Activated CD4-positive, alpha-beta T cell treated with anti-CD3 and anti-CD28 coated beads, Interleukin-2, amount 50 U/mL, for 24 hours (primary cell): ENCODE measurements around the gene FAM163B.

Experiments used
- DNase-seq, 2 donors: peaks; one replicate each; pipeline ENCODE4 v3.0.0-alpha.2; 2020; ENCODE audit warnings: low read depth in 1 of 2, low spot score in 1 of 2

FAM163B gene

GRCh38 chr9:133618726-133619125, 9.5 kb upstream of the FAM163B start:
- no peak for DNase-seq

- DNase-seq, result no peak
Observed at GRCh38 chr9:133616643-133617405, 7.6 kb upstream of the FAM163B start.

DNA sequence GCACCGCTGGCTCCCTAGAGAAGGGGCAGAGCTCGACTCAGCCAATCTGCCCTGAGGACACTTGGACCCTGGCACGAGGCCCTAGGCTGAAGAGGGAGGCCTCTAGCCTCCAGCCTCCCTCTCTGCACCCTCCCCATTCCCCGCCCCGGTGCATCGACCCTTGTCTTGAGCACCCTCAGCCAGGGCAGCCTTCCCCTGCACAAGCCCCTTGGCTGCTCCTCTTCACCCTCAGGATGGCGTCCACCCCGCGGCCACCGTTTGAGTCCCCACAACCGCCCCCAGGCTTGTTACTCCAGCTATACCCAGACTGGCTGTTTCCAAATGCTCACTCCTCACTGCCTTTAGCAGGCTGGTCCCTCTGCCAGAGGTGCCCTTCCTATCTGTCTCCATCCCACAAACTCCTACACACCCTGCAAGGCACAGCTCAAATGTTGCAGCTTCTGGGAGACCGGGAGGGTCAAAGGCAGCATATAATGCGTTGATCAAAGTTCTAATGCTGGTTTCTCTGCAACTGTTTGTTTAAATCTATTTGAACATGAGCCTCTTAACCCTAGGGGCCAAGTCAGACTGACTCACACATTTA, 6.5 kb upstream of the FAM163B start:
- DNase-seq, result no peak

GRCh38 chr9:133615186-133615585, 6.0 kb upstream of the FAM163B start:
- no peak for DNase-seq

- DNase-seq, result no peak
Observed at GRCh38 chr9:133614678-133615077, 5.5 kb upstream of the FAM163B start.

GRCh38 chr9:133614056-133614455, 4.9 kb upstream of the FAM163B start:
- DNase-seq, result no peak

GRCh38 chr9:133613432-133613831, 4.2 kb upstream of the FAM163B start:
- DNase-seq, result no peak

DNA sequence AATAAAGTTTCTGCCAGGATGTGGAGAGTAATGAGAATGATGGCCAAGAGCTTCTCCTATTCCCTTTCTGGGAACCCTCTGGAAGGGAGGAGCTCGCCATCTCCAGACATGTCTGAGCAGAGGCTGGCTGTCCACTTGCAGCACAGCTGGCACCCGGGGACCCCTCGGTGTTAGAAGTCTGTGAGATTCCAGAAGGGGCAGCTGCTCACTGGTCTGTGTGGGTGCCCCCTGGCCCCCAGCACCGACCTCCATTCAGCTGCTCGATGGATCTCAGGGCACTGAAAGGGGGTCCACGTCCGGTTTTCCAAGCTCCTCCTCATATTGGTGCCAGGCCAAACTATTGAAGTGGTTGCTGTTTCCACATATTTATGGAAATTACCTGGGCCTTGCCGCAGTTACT, 3.6 kb upstream of the FAM163B start:
- DNase-seq, result no peak

- DNase-seq, result no peak
Observed at GRCh38 chr9:133612051-133612450, 2.9 kb upstream of the FAM163B start.

- no peak for DNase-seq
Observed at GRCh38 chr9:133610845-133611244, 1.7 kb upstream of the FAM163B start.

DNA sequence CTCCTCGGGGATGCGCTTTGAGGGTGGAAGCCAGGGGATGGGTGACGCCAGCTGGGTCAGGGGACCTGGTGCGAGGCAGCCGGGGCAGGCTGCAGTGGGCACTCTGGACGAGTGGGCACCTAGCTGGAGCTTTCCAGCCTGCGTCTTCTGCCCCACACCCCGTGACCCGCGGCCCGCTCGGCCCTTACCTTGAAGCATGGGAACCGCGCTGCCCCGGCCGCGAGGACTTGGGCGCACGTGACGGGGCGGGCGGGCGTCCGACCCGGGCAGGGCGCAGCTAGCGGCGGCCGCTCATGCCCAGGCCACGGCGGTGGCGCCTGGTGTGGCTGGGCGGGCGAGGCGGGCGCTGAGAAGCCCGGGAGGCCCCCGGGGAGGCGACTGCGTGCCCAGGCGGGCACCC, 300 bp downstream of the FAM163B start:
- no peak for DNase-seq

GRCh38 chr9:133608382-133608781, 807 bp downstream of the FAM163B start:
- no peak for DNase-seq

DNA sequence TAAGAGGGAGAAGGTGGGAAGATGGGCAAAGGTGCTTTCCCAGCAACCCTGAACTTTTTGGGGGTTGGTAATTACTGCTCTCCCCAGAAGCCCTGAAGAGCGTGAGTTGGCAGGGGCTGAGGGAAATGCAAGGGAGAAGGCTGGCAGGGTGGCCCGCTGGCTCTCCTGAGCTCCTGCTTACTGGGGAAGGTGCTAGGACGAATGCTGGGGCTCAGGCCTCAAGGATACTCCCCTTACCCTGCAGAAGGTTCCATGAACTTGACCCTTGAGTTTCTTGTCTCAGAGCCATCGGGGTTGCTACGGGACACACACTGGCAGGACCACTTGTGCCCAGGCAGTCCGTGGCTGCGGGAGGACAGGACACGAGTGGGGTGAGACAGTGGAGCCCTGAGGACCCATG, 1.2 kb downstream of the FAM163B start:
- no peak for DNase-seq

- DNase-seq, result no peak
Observed at GRCh38 chr9:133607381-133607780, 1.8 kb downstream of the FAM163B start.

DNA sequence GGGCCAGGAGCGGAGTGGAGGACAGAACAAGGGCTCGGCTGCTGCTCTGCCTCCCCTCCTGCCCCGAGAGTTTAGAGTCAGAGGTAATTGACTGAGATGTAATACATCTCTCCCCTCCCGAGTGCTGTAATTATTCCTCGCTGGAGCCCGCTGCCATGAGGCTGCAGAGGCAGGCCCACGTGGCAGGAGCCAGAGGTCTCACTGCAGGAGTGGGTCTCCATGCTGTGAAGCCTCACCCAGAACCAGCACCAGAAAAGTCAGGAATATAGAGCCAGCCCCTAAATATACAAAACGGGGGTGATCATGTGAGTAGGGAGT, 2.5 kb downstream of the FAM163B start:
- no peak for DNase-seq

DNA sequence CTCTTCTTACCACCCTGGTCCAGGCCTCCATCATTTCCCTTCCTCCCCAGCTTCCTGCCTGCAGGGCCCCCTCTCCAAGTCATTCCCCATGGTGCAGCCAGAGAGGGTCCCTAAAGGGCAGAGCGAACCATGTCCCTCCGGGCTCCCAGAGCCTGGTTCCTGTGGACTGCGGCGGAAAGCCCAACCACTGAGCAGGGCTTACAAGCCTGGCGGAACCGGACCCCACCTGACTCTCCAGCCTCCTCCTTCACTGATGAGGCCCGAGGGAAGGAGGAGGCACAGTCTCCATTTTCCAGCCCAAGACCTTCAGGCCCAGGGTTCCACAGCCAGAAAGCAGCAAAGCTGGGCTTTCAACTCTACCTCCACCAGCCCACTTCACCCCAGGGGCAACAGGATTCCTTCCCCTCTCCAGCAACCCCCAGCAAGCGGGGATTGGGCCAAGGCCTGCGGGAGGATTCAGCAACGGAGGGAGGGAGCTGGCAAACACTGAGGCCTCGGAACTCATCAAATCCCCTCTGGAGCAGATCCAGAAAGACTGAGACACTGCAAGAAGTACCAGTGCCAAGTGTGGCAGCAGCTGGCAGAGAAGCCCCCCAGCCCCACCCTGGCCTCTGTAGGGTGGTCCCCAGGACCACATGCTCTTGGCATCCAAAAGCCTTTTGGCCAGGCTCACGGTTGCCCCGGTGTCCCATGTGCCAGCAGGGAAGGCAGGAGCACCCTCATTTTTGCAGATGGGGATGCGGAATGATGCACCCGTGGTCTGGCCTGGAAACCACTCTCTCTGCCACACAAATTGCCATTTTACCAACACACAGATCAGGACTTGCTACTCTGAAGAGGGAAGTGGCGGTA, 3.1 kb downstream of the FAM163B start:
- no peak for DNase-seq

DNA sequence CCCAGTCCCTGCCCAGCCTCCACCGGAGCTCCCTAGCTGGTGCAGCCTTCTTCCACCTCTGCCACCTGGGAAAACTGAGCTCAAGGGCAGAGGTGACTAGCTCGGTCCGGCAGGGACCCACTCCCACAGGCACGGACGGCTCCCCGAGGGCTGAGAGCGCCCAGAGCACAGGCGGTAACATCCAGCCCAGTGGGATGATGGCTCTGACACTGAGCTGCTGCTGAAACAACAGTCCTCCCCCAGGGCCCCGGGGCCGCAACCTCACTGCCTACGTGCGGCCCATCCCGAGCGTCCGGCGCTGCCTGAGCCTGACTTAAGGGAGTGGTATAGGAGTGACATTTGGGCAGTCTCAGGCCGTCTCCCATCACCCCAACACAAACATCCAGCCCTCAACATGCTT, 3.7 kb downstream of the FAM163B start:
- DNase-seq, result no peak

- no peak for DNase-seq
Observed at GRCh38 chr9:133604856-133605255, 4.3 kb downstream of the FAM163B start.

DNA sequence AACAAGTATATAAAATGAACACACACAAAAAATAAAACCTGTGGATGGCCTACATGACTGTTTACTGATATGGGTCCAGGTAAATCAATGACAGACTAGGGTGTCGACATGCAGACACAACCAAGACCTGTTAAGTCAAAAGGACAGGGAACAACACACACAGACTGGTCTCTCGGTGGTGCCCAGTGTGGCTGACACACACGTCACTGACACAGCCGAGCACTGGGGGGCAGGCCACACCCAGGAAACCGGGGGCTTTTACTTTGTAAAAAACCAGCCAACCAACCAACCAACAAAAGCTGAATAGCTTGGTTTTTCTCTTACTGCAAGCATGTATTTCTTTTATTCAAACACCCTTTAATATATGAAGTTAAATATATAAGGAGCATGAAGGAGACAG, 5.0 kb downstream of the FAM163B start:
- no peak for DNase-seq

- DNase-seq, result no peak
Observed at GRCh38 chr9:133603135-133603927, 5.9 kb downstream of the FAM163B start.

- no peak for DNase-seq
Observed at GRCh38 chr9:133602277-133602676, 6.9 kb downstream of the FAM163B start.

GRCh38 chr9:133601746-133602145, 7.4 kb downstream of the FAM163B start:
- no peak for DNase-seq
